DMS 273 (cell line): ENCODE measurements around the gene AGPAT1.
"Not testable (repeated sequence)": the region's sequence is repeated elsewhere in the genome, so short reads cannot be mapped to it uniquely, and the experiment has no call there.

Source experiments
- DNase-seq: peaks from one replicate; lab custom pipeline; 2025; ENCODE audit not compliant: unreplicated experiment; lab: John Stamatoyannopoulos, UW

AGPAT1 gene

GRCh38 chr6:32151181-32151862 is 24.6 kb downstream of the AGPAT1 start:
- peak; percentile 95 for DNase-seq

- no peak for DNase-seq
Measured at GRCh38 chr6:32149932-32150870, 25.7 kb downstream of the AGPAT1 start.

- no peak for DNase-seq
Measured at GRCh38 chr6:32149092-32149755, 26.7 kb downstream of the AGPAT1 start.

GRCh38 chr6:32148289-32149091 is 27.4 kb downstream of the AGPAT1 start:
- no peak for DNase-seq

GRCh38 chr6:32147401-32148132 is 28.3 kb downstream of the AGPAT1 start:
- no peak for DNase-seq

- no peak for DNase-seq
Measured at GRCh38 chr6:32146687-32147086, 29.2 kb downstream of the AGPAT1 start.

- DNase-seq = no peak
Measured at GRCh38 chr6:32146287-32146686, 29.6 kb downstream of the AGPAT1 start.

GRCh38 chr6:32144238-32144637 is 31.6 kb downstream of the AGPAT1 start:
- DNase-seq = not testable (repeated sequence)

- DNase-seq = no peak
Measured at GRCh38 chr6:32140420-32141046, 35.4 kb downstream of the AGPAT1 start.

- DNase-seq = no peak
Measured at GRCh38 chr6:32139590-32139989, 36.3 kb downstream of the AGPAT1 start.

GRCh38 chr6:32137454-32137853 is 38.4 kb downstream of the AGPAT1 start:
- no peak for DNase-seq

- no peak for DNase-seq
Measured at GRCh38 chr6:32133786-32134185, 42.1 kb downstream of the AGPAT1 start.

- DNase-seq = no peak
Measured at GRCh38 chr6:32132110-32132509, 43.8 kb downstream of the AGPAT1 start.

GRCh38 chr6:32131439-32131948 is 44.4 kb downstream of the AGPAT1 start:
- no peak for DNase-seq

GRCh38 chr6:32129297-32130088 is 46.4 kb downstream of the AGPAT1 start:
- DNase-seq = peak; percentile 65

GRCh38 chr6:32128751-32129296 is 47.1 kb downstream of the AGPAT1 start:
- peak; percentile 53 for DNase-seq

GRCh38 chr6:32127717-32128592 is 47.9 kb downstream of the AGPAT1 start, which contains the start of gene ATF6B:
Gene ATF6B, minus strand, starts transcription at chr6:32128246. Its CDS starts 39 bp downstream, at chr6:32128207.
- DNase-seq = peak; percentile 99
